GM12865 (cell line): ENCODE measurements around the gene TRDMT1.
A peak's percentile ranks its signal among the peaks of the same experiment; 100 is the strongest.

ENCODE experiments used
- DNase-seq: peaks from one replicate; pipeline ENCODE4 v3.0.0; 2010; ENCODE audit warnings: low read depth
- H3K4me3 ChIP-seq: 2 replicates; pipeline ENCODE4 v1.5.1; 2011; ENCODE audit warnings: mild to moderate bottlenecking, low read depth, low read length, control low read depth
- TF ChIP-seq, protein P1 (sequence below): IDR thresholded peaks from 2 replicates; pipeline ENCODE4 v1.5.1; 2011; ENCODE audit warnings: low read length, control low read depth, low read depth, inconsistent platforms; ENCODE audit not compliant: insufficient read depth; ENCODE audit errors: missing control alignments

Gene TRDMT1

DNA sequence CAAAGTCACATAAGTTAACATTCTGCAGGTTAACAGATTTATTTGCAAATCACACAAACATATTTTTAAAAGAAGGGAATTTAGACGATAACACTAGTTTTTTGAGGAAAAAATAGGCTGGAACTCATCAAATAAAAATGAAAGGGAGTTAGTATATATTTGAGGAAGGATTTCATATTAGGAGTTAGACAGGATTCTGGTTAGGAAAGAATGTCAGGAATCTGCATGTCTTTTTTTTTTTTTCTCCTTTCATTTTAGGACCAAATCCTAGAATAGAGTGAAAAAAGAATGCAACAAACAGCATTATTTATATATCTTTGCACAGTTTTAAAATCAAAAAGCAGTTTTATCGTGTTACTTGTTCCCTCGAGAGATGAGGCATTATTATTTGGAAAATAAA lies 8.9 kb upstream of the TRDMT1 start:
- DNase-seq, result no peak
- no peak overlapping the region for H3K4me3 ChIP-seq
- TF ChIP-seq, protein P1, sequence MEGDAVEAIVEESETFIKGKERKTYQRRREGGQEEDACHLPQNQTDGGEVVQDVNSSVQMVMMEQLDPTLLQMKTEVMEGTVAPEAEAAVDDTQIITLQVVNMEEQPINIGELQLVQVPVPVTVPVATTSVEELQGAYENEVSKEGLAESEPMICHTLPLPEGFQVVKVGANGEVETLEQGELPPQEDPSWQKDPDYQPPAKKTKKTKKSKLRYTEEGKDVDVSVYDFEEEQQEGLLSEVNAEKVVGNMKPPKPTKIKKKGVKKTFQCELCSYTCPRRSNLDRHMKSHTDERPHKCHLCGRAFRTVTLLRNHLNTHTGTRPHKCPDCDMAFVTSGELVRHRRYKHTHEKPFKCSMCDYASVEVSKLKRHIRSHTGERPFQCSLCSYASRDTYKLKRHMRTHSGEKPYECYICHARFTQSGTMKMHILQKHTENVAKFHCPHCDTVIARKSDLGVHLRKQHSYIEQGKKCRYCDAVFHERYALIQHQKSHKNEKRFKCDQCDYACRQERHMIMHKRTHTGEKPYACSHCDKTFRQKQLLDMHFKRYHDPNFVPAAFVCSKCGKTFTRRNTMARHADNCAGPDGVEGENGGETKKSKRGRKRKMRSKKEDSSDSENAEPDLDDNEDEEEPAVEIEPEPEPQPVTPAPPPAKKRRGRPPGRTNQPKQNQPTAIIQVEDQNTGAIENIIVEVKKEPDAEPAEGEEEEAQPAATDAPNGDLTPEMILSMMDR, result no peak

DNA sequence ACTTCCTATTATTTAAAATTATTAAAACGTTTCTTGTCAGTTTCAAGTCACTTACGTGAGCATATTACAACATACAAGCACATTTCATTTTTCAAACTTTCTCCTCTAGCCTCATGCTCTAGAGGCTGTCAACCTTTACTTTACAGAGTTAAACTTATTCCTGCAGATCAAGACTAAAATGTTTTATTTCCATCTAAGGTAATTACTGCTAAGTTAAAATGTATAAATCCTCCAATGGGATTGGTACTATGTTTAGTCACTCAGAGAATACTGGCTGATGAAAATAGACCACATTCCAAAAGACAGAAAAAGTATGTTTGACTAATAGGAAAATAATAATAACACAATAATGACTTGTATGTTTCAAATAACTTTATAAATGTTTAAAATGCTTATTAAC lies 8.4 kb upstream of the TRDMT1 start:
- TF ChIP-seq, protein P1, result no peak
- no peak for DNase-seq
- H3K4me3 ChIP-seq, result no peak overlapping the region

DNA sequence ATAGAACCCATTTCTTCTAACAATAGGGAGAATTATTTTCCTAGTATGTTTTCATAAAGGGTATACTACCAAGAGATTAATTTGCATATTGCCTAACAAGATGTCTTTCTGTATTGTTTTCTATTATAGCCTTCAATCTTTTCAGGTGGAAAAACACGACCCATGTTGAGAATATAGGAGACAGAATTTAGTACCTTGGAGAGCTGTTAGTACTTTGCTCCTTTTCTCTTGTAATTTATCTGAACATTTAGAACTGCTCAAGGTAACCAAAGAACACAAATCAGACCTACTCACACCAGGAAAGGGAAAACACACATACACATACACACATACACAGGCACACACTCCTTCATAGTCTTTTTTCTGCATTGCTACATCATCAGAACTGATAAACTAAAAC lies 7.8 kb upstream of the TRDMT1 start:
- DNase-seq, result no peak

DNA sequence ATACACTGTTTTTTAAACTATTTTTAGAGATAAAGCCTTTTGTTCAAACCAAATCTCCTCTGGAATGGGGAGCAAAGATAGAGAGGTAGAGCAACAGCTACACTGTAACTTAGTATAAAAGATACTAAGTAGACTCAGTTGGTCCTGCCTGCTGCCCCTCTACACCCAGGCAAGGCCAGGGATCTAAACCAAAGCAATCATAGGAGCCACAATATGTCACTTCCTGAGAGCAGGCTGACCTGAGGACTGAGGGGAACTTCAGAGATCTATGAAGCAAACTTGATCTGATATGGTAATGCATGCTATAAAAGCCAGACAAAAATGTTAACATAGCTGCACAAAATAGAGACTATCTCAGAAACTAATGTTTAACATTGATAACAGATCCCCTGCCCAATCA lies 7.0 kb upstream of the TRDMT1 start:
- TF ChIP-seq, protein P1, result no peak
- no peak overlapping the region for H3K4me3 ChIP-seq
- no peak for DNase-seq

More for the DNA sequence above, 7.8 kb upstream of the TRDMT1 start:
- TF ChIP-seq, protein P1, result no peak
- H3K4me3 ChIP-seq, result no peak overlapping the region

DNA sequence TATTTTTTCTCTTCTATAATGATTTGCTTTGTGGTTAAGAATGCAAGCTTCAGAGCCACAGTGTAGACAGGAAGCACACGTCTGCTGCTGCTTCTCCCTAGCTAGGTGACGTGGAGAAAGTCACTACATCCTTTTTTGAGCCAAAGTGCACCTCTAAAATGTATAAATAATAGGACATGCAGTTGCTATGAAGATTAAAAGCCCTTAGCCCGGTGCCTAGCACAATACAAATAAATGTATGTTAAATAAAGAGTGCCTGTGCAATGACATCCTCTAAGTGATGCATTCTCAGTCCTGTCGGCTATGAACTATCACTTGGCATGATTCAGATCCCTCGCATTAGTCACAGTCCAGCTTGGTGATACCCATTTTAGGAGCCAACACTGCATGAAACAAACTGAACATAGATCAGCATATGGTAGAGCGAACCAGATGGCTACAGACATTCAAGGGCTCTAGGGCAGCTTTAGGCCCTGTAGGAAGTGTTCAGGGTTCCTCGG lies 4.8 kb upstream of the TRDMT1 start:
- peak; percentile 40 for DNase-seq
- TF ChIP-seq, protein P1, result no peak

DNA sequence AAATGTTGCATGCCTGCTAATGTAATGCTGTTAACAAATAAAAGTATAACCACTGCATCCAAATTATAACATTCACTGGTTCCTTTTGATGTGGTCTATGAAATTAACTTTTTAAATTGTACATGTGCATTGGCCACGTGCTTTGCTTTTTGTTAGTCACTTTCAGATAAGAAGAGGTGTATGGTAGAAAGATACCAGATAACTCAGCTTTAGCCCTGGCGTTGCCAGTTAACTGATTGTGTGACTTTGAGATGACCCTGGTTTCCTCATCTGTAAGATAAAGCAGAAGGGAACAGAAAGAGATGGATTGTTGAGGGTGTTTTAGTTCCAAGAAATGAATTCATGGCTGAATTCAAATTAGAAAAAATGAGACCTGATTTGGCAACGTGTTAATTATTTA lies 1.9 kb upstream of the TRDMT1 start:
- TF ChIP-seq, protein P1, result no peak
- no peak for DNase-seq
- H3K4me3 ChIP-seq, result no peak overlapping the region

More for the DNA sequence above, 4.8 kb upstream of the TRDMT1 start:
- no peak overlapping the region for H3K4me3 ChIP-seq

DNA sequence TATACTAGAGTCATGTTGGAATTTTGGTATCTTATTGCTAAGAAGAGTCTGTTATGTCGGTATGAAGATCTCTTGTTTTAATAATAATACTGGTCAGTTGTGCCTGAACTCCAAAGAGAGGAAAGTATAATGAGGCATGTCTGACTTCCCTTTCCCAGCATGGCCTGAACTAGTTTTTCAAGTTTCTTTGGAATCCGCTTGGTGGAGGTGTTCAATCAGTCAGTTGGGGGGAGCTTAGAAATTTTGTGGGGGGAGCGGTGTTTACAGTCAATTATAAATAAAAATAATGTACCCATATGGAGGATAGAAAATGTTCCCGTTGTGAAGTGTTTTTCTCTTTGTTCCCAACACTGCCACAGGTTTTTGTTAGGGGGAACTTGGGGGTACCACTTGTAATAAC lies 1.5 kb upstream of the TRDMT1 start:
- DNase-seq, result no peak
- no peak overlapping the region for H3K4me3 ChIP-seq
- TF ChIP-seq, protein P1, result no peak
